Body of pancreas (tissue), 4 donors: ENCODE data around the gene VPS37D.

Experiments
- CTCF ChIP-seq, 7 experiments: fragments of 450-650 bp in 4 of 7; fragments of 200-600 bp in 3 of 7; sonication (generic) in 3 of 7; IDR thresholded peaks; one replicate each; pipeline ENCODE4 v1.5.1; 2016 to 2019; ENCODE audit warnings: antibody characterized with exemption in 7 of 7
- POLR2A ChIP-seq, 3 donors: fragments of 450-650 bp; IDR thresholded peaks; one replicate each; pipeline ENCODE4 v1.6.1; 2016; ENCODE audit warnings: antibody characterized with exemption in 3 of 3, mild to moderate bottlenecking in 2 of 3

- TF ChIP-seq CTCF (IDR thresholded peaks at IDR 0.05) (no peak), POLR2A (IDR thresholded peaks at IDR 0.05) (no peak)
These were observed 18.1 kb upstream of the VPS37D start for GRCh38 chr7:73649576-73649975.
